Suprapubic skin (tissue), 4 donors: ENCODE measurements around the gene MYBPH. TPM values are rescaled to one million over a fixed set of nuclear protein-coding genes. Genes with fewer than 3 reads are reported as not detected.
A peak's percentile ranks its signal among the peaks of the same experiment; 100 is the strongest.

ENCODE experiments used
- DNase-seq, 2 donors: peaks; one replicate each; pipeline ENCODE4 v3.0.0-alpha.2; 2019; ENCODE audit warnings: low spot score in 2 of 2
- H3K27ac ChIP-seq: fragments of 200-600 bp; sonication (generic); one replicate; pipeline ENCODE4 v1.5.1; 2019
- H3K27me3 ChIP-seq: fragments of 200-600 bp; sonication (generic); one replicate; pipeline ENCODE4 v1.5.1; 2019
- H3K36me3 ChIP-seq: fragments of 200-600 bp; sonication (generic); one replicate; pipeline ENCODE4 v1.5.1; 2019
- H3K4me1 ChIP-seq: fragments of 200-600 bp; sonication (generic); one replicate; pipeline ENCODE4 v1.5.1; 2019
- H3K4me3 ChIP-seq: fragments of 200-600 bp; sonication (generic); one replicate; pipeline ENCODE4 v1.5.1; 2019; ENCODE audit warnings: mild to moderate bottlenecking
- H3K9me3 ChIP-seq: fragments of 200-600 bp; sonication (generic); one replicate; pipeline ENCODE4 v1.5.1; 2019
- EP300 ChIP-seq: sonication (generic); formaldehyde crosslinking; IDR thresholded peaks from one replicate; pipeline ENCODE4 v1.6.1; 2017; ENCODE audit warnings: antibody characterized with exemption
- POLR2A ChIP-seq, 2 donors: fragments of 450-650 bp; IDR thresholded peaks; one replicate each; pipeline ENCODE4 v1.6.1; 2017; ENCODE audit warnings: antibody characterized with exemption in 2 of 2, mild to moderate bottlenecking in 2 of 2, moderate library complexity in 2 of 2
- POLR2AphosphoS5 ChIP-seq, 3 donors: sonication (generic); formaldehyde crosslinking; IDR thresholded peaks; one replicate each; pipeline ENCODE4 v1.6.1; 2017; ENCODE audit warnings: antibody characterized with exemption in 3 of 3
- WGBS: methylation state at CpG from one replicate; pipeline ENCODE4 v1.1.5; 2018; 5-methylcytosine and 5-hydroxymethylcytosine counted together
- total RNA-seq, 4 donors: library from RNA; depleted of rRNA; stranded (reverse); fragments of >200 nt; gene quantifications; one replicate each; pipeline ENCODE4 v1.1.0, GENCODE V29; 2016
- TF ChIP-seq, protein P1 (sequence below), 2 donors: fragments of 200-600 bp in 1 of 2; fragments of 450-650 bp in 1 of 2; sonication (generic) in 1 of 2; IDR thresholded peaks; one replicate each; pipeline ENCODE4 v1.5.1; 2016 to 2019; ENCODE audit warnings: antibody characterized with exemption in 2 of 2, mild to moderate bottlenecking in 1 of 2, moderate library complexity in 1 of 2

MYBPH gene
- total RNA-seq, 4 donors from 2014 or later = 0.26 TPM; not detected in 3

DNA sequence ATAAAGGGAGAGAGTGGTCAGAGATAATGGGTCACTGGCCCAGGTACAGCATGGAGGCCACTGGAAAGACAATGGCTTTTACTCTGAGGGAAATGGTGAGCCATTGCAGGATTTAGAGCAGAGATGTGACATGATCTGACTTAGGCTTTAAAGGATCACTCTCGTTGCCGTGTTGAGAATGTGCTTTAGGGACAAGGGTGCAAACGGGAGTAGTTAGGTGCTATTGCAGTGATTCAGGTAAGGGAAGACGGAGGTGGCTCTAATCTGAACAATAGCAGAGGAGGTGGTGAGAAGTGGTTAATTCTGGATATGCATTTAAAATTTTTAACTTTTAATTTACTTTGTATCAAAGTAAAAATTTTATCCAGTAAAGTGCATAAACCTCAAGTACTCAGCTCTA lies 38.3 kb downstream of the MYBPH start:
- Histone ChIP-seq H3K27me3 (no peaks in the 10 kb centered on the region), H3K4me3 (no peak overlapping the region), H3K4me1 (no peaks in the 10 kb centered on the region), H3K27ac (no peak overlapping the region), H3K36me3 (no peaks in the 10 kb centered on the region), H3K9me3 (no peaks in the 10 kb centered on the region)
- DNase-seq = no peak
- 90% methylated on average over 4 of the region's 4 CpGs for WGBS
- TF ChIP-seq POLR2AphosphoS5 (IDR thresholded peaks at IDR 0.05) (no peak), POLR2A (IDR thresholded peaks at IDR 0.05) (no peak), EP300 (no peak)
- TF ChIP-seq, protein P1, sequence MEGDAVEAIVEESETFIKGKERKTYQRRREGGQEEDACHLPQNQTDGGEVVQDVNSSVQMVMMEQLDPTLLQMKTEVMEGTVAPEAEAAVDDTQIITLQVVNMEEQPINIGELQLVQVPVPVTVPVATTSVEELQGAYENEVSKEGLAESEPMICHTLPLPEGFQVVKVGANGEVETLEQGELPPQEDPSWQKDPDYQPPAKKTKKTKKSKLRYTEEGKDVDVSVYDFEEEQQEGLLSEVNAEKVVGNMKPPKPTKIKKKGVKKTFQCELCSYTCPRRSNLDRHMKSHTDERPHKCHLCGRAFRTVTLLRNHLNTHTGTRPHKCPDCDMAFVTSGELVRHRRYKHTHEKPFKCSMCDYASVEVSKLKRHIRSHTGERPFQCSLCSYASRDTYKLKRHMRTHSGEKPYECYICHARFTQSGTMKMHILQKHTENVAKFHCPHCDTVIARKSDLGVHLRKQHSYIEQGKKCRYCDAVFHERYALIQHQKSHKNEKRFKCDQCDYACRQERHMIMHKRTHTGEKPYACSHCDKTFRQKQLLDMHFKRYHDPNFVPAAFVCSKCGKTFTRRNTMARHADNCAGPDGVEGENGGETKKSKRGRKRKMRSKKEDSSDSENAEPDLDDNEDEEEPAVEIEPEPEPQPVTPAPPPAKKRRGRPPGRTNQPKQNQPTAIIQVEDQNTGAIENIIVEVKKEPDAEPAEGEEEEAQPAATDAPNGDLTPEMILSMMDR (IDR thresholded peaks at IDR 0.05) = no peak

DNA sequence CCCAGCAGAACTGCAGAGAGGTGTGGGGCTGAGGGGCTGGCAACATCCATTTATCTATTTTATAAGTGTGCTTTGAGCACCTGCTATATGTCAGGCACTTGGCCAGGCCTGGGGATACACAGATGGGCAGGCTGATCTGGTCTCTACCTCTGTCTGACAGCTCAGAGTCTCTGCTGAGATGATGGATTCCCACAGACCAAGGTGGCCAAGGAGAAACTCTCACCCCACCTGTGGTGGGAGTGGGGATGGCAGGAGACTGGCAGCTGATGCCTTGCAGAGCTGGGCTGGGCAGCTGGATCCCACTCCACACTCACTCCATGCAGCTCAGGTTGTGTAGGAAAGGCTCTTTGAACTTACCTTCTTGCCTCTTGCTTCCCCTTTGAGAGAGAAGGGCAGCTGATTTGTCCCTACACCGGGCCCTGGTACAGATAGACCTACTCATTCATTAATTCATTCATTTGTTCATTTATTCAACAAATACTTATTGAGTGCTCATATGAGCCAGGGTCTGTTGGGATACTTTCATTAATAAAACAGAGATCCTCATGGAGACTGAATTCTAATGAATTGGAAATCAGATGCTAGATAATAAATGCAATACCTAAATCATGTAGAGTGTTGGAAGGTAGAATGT lies 39.1 kb downstream of the MYBPH start:
- DNase-seq = peak in 1 of 2 donors; percentile 26
- Histone ChIP-seq H3K27ac (no peak overlapping the region), H3K4me3 (no peak overlapping the region), H3K27me3 (no peaks in the 10 kb centered on the region), H3K4me1 (no peaks in the 10 kb centered on the region), H3K36me3 (no peaks in the 10 kb centered on the region), H3K9me3 (no peaks in the 10 kb centered on the region)
- TF ChIP-seq, protein P1 (IDR thresholded peaks at IDR 0.05) = no peak
- TF ChIP-seq EP300 = no peak
- TF ChIP-seq POLR2AphosphoS5 (IDR thresholded peaks at IDR 0.05) = no peak
- TF ChIP-seq POLR2A (IDR thresholded peaks at IDR 0.05) = no peak
- 100% methylated on average over 1 of the region's 1 CpG for WGBS

DNA sequence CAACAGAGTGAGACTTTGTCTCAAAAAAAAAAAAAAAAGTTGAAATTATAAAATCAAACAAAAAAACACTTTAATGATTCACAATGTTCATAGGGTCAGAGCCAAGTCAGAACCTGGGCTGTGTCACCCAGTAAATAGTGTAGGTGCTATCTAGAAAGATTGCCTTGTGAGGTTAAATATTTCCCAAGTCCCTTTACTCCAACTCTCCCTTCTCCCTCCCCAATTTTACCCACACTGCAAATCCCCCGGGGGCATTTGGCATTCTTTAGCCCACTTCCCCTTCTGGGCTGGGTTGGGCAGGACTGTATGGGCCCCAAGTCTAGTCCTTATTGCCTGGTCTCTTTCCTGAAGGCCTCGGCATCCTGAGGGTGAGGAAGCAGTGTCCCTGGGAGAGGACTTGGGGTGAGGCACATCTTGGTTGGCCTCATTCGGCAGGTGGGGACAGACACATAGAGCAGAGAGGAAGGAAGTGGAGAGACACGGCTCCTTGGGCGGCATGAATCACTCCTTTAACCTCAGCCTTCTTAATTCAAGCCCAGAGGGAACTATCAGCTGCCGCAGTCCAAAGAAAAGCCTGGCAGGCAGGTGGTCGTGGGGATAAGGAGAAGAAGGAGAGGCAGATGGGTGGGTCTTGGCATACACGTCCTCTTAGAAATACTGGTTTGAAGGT lies 39.9 kb downstream of the MYBPH start:
- no peak for DNase-seq
- 47% methylated on average over 8 of the region's 8 CpGs for WGBS
- H3K27me3 ChIP-seq = no peaks in the 10 kb centered on the region
- H3K27ac ChIP-seq = no peak overlapping the region
- no peaks in the 10 kb centered on the region for H3K36me3 ChIP-seq
- H3K9me3 ChIP-seq = no peaks in the 10 kb centered on the region
- H3K4me3 ChIP-seq = no peak overlapping the region
- no peaks in the 10 kb centered on the region for H3K4me1 ChIP-seq
- TF ChIP-seq, protein P1 (IDR thresholded peaks at IDR 0.05) = no peak
- TF ChIP-seq POLR2A (IDR thresholded peaks at IDR 0.05) (no peak), EP300 (no peak), POLR2AphosphoS5 (IDR thresholded peaks at IDR 0.05) (no peak)

DNA sequence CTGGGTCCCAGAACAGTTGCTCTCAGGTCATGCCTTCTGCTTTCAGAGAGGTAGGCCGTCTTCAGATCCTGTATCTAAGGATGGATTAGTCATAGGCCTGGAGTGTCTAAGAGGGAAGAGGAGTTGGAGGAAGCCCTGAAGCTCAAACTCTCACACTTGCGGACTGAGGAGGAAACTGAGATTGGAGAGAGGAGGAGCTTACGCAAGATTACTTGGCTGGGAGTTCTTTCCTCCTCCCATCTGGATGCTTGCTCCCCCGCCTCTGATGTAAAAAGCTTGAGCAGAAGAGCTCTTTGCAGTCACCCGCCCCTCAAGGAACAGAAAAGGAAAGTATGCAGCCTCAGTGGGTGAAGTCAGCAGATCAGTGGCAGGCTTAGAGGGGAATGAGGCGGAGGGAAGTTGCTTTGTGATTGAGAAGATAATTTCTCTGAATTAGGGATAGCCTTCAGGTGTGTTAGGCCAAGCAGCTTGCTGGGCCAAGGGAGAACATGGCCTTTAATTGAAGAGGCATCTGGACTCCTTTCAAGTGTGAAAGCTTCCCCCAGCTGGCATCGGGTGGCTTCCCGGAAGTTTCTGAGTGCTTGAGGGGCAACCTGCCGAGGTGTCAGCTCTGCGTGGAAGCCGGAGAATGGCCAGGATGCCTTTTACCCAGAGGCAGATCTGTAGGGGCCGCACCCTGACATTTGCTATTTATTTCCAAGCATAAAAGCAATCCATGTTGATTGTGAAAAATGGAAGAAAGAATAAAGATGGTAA lies 41.5 kb downstream of the MYBPH start:
- H3K27me3 ChIP-seq = no peaks in the 10 kb centered on the region
- TF ChIP-seq POLR2A (IDR thresholded peaks at IDR 0.05) = no peak
- no peak for TF ChIP-seq POLR2AphosphoS5 (IDR thresholded peaks at IDR 0.05)
- TF ChIP-seq, protein P1 (IDR thresholded peaks at IDR 0.05) = no peak
- no peak for TF ChIP-seq EP300
- no peak overlapping the region for H3K27ac ChIP-seq
- no peak for DNase-seq
- no peak overlapping the region for H3K4me3 ChIP-seq
- no peaks in the 10 kb centered on the region for H3K9me3 ChIP-seq
- H3K36me3 ChIP-seq = no peaks in the 10 kb centered on the region
- H3K4me1 ChIP-seq = no peaks in the 10 kb centered on the region
- WGBS = 78% methylated on average over 12 of the region's 12 CpGs
